ENCODE results near the gene EPC1.

The EPC1 gene

DNA sequence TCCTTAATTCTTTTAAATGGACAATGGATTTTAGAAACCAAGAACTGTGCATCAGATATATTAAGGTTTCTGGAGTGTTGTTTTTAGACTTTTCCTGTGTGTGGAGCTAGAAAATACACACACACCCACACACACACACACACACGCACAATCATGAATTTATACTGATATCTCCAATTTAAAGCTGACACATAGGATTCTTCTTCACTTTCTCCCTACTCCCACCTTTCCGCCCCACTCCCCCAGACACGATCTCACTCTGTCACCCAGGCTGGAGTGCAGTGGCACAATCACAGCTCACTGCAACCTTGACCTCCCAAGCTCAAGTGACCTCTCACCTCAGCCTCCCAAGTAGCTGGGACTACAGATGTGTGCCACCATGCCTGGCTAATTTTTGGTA is 100.3 kb downstream of the EPC1 start:
- DNase-seq (ENCODE audit: low spot score): no peak
- TF ChIP-seq, protein P1, sequence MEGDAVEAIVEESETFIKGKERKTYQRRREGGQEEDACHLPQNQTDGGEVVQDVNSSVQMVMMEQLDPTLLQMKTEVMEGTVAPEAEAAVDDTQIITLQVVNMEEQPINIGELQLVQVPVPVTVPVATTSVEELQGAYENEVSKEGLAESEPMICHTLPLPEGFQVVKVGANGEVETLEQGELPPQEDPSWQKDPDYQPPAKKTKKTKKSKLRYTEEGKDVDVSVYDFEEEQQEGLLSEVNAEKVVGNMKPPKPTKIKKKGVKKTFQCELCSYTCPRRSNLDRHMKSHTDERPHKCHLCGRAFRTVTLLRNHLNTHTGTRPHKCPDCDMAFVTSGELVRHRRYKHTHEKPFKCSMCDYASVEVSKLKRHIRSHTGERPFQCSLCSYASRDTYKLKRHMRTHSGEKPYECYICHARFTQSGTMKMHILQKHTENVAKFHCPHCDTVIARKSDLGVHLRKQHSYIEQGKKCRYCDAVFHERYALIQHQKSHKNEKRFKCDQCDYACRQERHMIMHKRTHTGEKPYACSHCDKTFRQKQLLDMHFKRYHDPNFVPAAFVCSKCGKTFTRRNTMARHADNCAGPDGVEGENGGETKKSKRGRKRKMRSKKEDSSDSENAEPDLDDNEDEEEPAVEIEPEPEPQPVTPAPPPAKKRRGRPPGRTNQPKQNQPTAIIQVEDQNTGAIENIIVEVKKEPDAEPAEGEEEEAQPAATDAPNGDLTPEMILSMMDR (IDR thresholded peaks at IDR 0.05): no peak
- Histone ChIP-seq H3K4me3 (no peak overlapping the region), H3K27ac (no peak overlapping the region)

DNA sequence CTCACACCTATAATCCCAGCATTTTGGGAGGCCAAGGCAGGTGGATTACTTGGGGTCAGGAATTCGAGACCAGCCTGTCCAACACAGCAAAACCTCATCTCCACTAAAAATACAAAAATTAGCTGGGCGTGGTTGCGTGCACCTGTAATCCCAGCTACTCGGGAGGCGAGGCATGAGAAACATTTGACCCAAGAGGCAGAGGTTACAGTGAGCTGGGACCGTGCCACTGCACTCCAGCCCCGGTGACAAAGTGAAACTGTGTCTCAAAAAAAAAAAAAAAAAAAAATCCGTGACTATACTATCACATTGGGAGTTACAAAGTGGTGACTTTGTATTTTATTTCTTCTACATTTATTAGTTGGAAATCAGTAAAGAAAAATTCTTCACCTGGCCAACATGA is 101.2 kb downstream of the EPC1 start:
- no peak for DNase-seq (ENCODE audit: low spot score)
- TF ChIP-seq, protein P1 (IDR thresholded peaks at IDR 0.05): no peak
- no peak overlapping the region for H3K4me3 ChIP-seq
- H3K27ac ChIP-seq: no peak overlapping the region

- no peak overlapping the region for H3K4me3 ChIP-seq
- no peak overlapping the region for H3K27ac ChIP-seq
- DNase-seq (ENCODE audit: low spot score): no peak
- TF ChIP-seq, protein P1 (IDR thresholded peaks at IDR 0.05): no peak
Observed at GRCh38 chr10:32244421-32245207, 102.3 kb downstream of the EPC1 start.

DNA sequence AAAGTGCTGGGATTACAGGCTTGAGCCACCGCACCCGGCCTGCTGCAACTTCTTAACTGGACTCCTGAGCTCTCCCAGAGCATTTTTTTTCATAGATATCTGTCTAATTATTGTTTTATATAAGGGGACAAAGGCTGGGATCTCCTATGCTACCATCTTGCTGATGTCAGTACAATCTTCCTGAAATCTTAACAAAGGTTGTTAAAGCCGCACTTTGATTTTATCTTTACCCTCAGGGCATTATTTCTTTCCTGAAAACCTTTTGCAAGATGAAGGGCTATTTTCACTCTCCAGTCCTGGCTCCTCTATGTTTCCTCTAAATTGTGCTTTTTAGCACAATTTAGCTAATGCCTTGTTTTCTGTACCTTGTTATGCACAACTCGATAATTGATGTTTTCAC is 102.9 kb downstream of the EPC1 start:
- Histone ChIP-seq H3K4me3 (no peak overlapping the region), H3K27ac (no peak overlapping the region)
- DNase-seq (ENCODE audit: low spot score): no peak
- TF ChIP-seq, protein P1 (IDR thresholded peaks at IDR 0.05): no peak

GRCh38 chr10:32241946-32242345 is 105.0 kb downstream of the EPC1 start:
- TF ChIP-seq, protein P1 (IDR thresholded peaks at IDR 0.05): no peak
- DNase-seq (ENCODE audit: low spot score): no peak
- Histone ChIP-seq H3K27ac (no peak overlapping the region), H3K4me3 (no peak overlapping the region)

DNA sequence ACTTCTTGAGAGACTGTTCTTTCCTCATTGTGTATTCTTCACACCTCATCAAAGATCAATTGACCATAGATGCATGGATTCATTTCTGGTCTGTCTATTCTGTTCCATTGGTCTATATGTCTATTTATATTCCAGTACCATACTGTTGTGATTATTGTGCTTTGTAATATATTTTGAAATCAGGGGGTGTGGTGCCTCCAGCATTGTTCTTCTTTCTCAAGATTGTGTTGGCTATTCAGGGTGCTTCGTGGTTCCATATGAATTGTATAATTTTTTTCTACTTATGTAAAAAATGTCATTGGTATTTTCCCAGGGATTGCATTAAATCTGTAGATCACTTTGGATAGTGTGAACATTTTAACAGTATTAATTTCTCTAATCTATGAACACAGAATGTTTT is 106.5 kb downstream of the EPC1 start:
- no peak overlapping the region for H3K27ac ChIP-seq
- H3K4me3 ChIP-seq: no peak overlapping the region
- no peak for DNase-seq (ENCODE audit: low spot score)
- TF ChIP-seq, protein P1 (IDR thresholded peaks at IDR 0.05): no peak

- Histone ChIP-seq H3K27ac (no peak overlapping the region), H3K4me3 (no peak overlapping the region)
- DNase-seq (ENCODE audit: low spot score): no peak
- TF ChIP-seq, protein P1 (IDR thresholded peaks at IDR 0.05): no peak
Observed at GRCh38 chr10:32239769-32240168, 107.2 kb downstream of the EPC1 start.

Measured in coronary artery (tissue), 2 donors.